Measurements from ENCODE around the gene RIPK3. TPM values are rescaled to one million over a fixed set of nuclear protein-coding genes. Genes with fewer than 3 reads are reported as not detected.
"Not testable (repeated sequence)": the region's sequence is repeated elsewhere in the genome, so short reads cannot be mapped to it uniquely, and the experiment has no call there.

RIPK3 gene
- total RNA-seq, 1 donor, result 9.9 TPM

GRCh38 chr14:24376448-24377070 is 36.8 kb upstream of the RIPK3 start:
- H3K4me1 ChIP-seq (ENCODE audit: insufficient read depth, low read length), result no peaks in the 10 kb centered on the region
- H3K4me3 ChIP-seq (ENCODE audit: low read length), result no peak overlapping the region
- no peaks in the 10 kb centered on the region for H3K9me3 ChIP-seq (ENCODE audit: low read depth, low read length)
- no peaks in the 10 kb centered on the region for H3K27me3 ChIP-seq (ENCODE audit: insufficient read depth, low read length)

GRCh38 chr14:24372701-24373416 is 33.1 kb upstream of the RIPK3 start:
- Histone ChIP-seq H3K27me3 (ENCODE audit: insufficient read depth, low read length) (peaks cover 10% of the 10 kb centered on the region), H3K4me1 (ENCODE audit: insufficient read depth, low read length) (peaks cover 4% of the 10 kb centered on the region), H3K4me3 (ENCODE audit: low read length) (no peak overlapping the region), H3K9me3 (ENCODE audit: low read depth, low read length) (no peaks in the 10 kb centered on the region)

- peaks cover 22% of the 10 kb centered on the region for H3K27me3 ChIP-seq (ENCODE audit: insufficient read depth, low read length)
- H3K9me3 ChIP-seq (ENCODE audit: low read depth, low read length); H3K4me3 ChIP-seq (ENCODE audit: low read length): not testable (repeated sequence)
- H3K4me1 ChIP-seq (ENCODE audit: insufficient read depth, low read length), result peaks cover 15% of the 10 kb centered on the region
Observed at GRCh38 chr14:24371605-24372004, 31.8 kb upstream of the RIPK3 start.

GRCh38 chr14:24370748-24371147 is 31.0 kb upstream of the RIPK3 start:
- no peaks in the 10 kb centered on the region for H3K9me3 ChIP-seq (ENCODE audit: low read depth, low read length)
- H3K4me1 ChIP-seq (ENCODE audit: insufficient read depth, low read length), result peaks cover 24% of the 10 kb centered on the region
- H3K4me3 ChIP-seq (ENCODE audit: low read length), result no peak overlapping the region
- H3K27me3 ChIP-seq (ENCODE audit: insufficient read depth, low read length), result peaks cover 30% of the 10 kb centered on the region

- peaks cover 37% of the 10 kb centered on the region for H3K27me3 ChIP-seq (ENCODE audit: insufficient read depth, low read length)
Observed at GRCh38 chr14:24369907-24370687, 30.3 kb upstream of the RIPK3 start.

GRCh38 chr14:24369463-24369862 is 29.7 kb upstream of the RIPK3 start:
- peaks cover 41% of the 10 kb centered on the region for H3K27me3 ChIP-seq (ENCODE audit: insufficient read depth, low read length)
- no peaks in the 10 kb centered on the region for H3K9me3 ChIP-seq (ENCODE audit: low read depth, low read length)
- H3K4me3 ChIP-seq (ENCODE audit: low read length), result no peak overlapping the region
- peaks cover 28% of the 10 kb centered on the region for H3K4me1 ChIP-seq (ENCODE audit: insufficient read depth, low read length)

More at GRCh38 chr14:24369907-24370687, 30.3 kb upstream of the RIPK3 start:
- Histone ChIP-seq H3K4me3 (ENCODE audit: low read length) (no peak overlapping the region), H3K4me1 (ENCODE audit: insufficient read depth, low read length) (peaks cover 28% of the 10 kb centered on the region), H3K9me3 (ENCODE audit: low read depth, low read length) (no peaks in the 10 kb centered on the region)

- H3K4me3 ChIP-seq (ENCODE audit: low read length), result no peak overlapping the region
- H3K9me3 ChIP-seq (ENCODE audit: low read depth, low read length), result no peaks in the 10 kb centered on the region
- peaks cover 41% of the 10 kb centered on the region for H3K27me3 ChIP-seq (ENCODE audit: insufficient read depth, low read length)
- peaks cover 28% of the 10 kb centered on the region for H3K4me1 ChIP-seq (ENCODE audit: insufficient read depth, low read length)
Observed at GRCh38 chr14:24368562-24369252, 28.9 kb upstream of the RIPK3 start.

GRCh38 chr14:24368212-24368561 is 28.4 kb upstream of the RIPK3 start:
- peaks cover 28% of the 10 kb centered on the region for H3K4me1 ChIP-seq (ENCODE audit: insufficient read depth, low read length)
- no peaks in the 10 kb centered on the region for H3K9me3 ChIP-seq (ENCODE audit: low read depth, low read length)
- peaks cover 41% of the 10 kb centered on the region for H3K27me3 ChIP-seq (ENCODE audit: insufficient read depth, low read length)
- no peak overlapping the region for H3K4me3 ChIP-seq (ENCODE audit: low read length)

- Histone ChIP-seq H3K4me3 (ENCODE audit: low read length) (no peak within 1 kb of the TSS), H3K9me3 (ENCODE audit: low read depth, low read length) (no peaks in the 10 kb centered on the region), H3K4me1 (ENCODE audit: insufficient read depth, low read length) (peaks cover 28% of the 10 kb centered on the region), H3K27me3 (ENCODE audit: insufficient read depth, low read length) (peaks cover 41% of the 10 kb centered on the region)
Observed at GRCh38 chr14:24367514-24368211, 27.9 kb upstream of the RIPK3 start, which contains the start of gene NFATC4. NFATC4 (plus strand) TSS chr14:24368184; CDS start chr14:24368341, 157 bp downstream.

- H3K4me3 ChIP-seq (ENCODE audit: low read length), result peak overlapping the region; percentile 6
- no peaks in the 10 kb centered on the region for H3K9me3 ChIP-seq (ENCODE audit: low read depth, low read length)
- peaks cover 28% of the 10 kb centered on the region for H3K4me1 ChIP-seq (ENCODE audit: insufficient read depth, low read length)
- H3K27me3 ChIP-seq (ENCODE audit: insufficient read depth, low read length), result peaks cover 41% of the 10 kb centered on the region
Observed at GRCh38 chr14:24366721-24367513, 27.1 kb upstream of the RIPK3 start.

- no peak overlapping the region for H3K4me3 ChIP-seq (ENCODE audit: low read length)
- peaks cover 28% of the 10 kb centered on the region for H3K4me1 ChIP-seq (ENCODE audit: insufficient read depth, low read length)
- no peaks in the 10 kb centered on the region for H3K9me3 ChIP-seq (ENCODE audit: low read depth, low read length)
- peaks cover 41% of the 10 kb centered on the region for H3K27me3 ChIP-seq (ENCODE audit: insufficient read depth, low read length)
Observed at GRCh38 chr14:24366413-24366720, 26.6 kb upstream of the RIPK3 start.

GRCh38 chr14:24365600-24366412 is 26.0 kb upstream of the RIPK3 start:
- H3K27me3 ChIP-seq (ENCODE audit: insufficient read depth, low read length), result peaks cover 41% of the 10 kb centered on the region
- no peaks in the 10 kb centered on the region for H3K9me3 ChIP-seq (ENCODE audit: low read depth, low read length)
- no peak overlapping the region for H3K4me3 ChIP-seq (ENCODE audit: low read length)
- peaks cover 28% of the 10 kb centered on the region for H3K4me1 ChIP-seq (ENCODE audit: insufficient read depth, low read length)

GRCh38 chr14:24364841-24365240 is 25.1 kb upstream of the RIPK3 start:
- H3K27me3 ChIP-seq (ENCODE audit: insufficient read depth, low read length), result peaks cover 41% of the 10 kb centered on the region
- no peak overlapping the region for H3K4me3 ChIP-seq (ENCODE audit: low read length)
- H3K4me1 ChIP-seq (ENCODE audit: insufficient read depth, low read length), result peaks cover 28% of the 10 kb centered on the region
- no peaks in the 10 kb centered on the region for H3K9me3 ChIP-seq (ENCODE audit: low read depth, low read length)

Data from mononuclear cell (primary cell).